Left forelimb (tissue), 1 donor: ENCODE measurements around the gene LTN1.
A peak's percentile ranks its signal among the peaks of the same experiment; 100 is the strongest.
"Not testable (repeated sequence)": the region's sequence is repeated elsewhere in the genome, so short reads cannot be mapped to it uniquely, and the experiment has no call there.

Experiments used
- DNase-seq: peaks from one replicate; pipeline ENCODE4 v3.0.0-alpha.2; 2018; ENCODE audit warnings: low spot score

Gene LTN1

DNA sequence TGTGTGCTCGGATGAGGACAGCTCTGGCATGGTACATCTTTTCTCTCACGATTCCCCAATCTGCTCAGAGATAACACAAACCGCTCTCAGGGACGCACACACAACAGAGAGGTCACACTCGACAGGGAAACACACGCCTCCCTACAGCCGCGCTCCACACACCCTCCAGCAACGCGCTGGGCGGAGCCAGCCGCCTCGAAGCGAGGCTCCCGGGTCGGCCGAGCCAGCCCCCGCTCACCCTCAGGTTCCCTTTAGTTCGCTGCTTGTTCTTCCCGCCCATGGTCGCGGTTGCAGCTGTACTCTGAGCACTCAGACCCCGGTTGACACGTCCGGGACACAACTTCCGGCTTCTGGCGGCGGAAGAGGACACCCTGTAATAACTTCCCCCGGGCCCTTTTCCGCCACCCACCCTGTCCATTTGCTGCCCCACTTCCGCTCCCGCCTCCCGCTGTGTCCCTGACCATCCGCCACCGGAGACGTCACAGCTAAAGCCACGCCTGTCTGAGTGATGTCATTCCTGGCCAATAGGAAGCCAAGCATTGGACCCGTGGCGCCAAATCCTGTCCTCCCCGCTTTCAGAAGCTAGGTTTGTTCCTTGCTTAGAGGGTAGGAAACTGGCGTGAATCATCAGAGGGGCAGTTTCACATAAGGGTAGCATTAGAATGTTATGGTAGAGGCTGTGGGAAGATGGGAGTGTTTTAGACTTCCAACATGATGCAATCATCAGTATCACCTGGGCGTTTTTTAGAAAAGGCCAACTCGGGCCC is at the start of gene LTN1:
LTN1 (minus strand) TSS at position 352 of the 767 bp plus-strand sequence; CDS start at position 280, 72 bp downstream.
- DNase-seq: peak; percentile 98

GRCh38 chr21:29034678-29035077 is 42.0 kb upstream of the LTN1 start:
- DNase-seq: no peak

DNA sequence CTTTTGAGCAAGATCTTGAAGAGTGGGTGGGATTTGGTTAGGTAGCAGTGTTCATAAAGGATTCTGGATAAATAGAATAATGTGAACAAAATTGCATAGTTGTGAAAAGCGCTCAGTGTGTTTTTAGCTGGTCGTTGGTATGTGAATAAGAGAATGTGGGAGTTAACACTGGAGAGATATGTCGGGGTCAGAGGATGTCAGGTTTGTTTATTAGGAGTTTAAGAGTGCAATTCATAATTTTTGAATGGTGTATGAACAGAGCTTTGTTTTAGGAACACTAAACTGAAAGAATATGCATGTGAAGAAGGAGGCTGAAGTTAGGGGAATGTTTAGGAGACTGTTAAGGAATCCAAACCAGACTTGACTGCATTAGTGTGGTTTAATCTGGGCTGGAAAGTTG is 41.2 kb upstream of the LTN1 start:
- DNase-seq: no peak

DNA sequence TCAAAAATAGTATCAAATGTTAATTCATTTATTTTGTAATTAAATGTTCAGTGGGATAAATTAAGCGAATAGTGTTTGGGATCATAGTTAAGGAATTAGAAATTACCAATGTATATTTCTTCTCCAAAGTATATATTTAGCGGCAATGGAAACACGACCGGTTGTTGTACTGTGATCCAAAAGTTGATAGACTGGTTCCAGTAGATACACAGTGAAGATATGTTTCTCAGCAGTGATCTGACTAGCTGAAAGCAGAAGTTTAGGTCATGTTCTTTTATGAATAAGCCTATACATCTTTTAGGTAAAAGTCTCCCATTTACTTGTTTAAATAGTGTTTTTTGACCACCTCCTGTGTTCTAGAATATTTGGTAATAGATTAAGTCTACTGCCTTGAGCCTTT is 40.6 kb upstream of the LTN1 start:
- no peak for DNase-seq

DNA sequence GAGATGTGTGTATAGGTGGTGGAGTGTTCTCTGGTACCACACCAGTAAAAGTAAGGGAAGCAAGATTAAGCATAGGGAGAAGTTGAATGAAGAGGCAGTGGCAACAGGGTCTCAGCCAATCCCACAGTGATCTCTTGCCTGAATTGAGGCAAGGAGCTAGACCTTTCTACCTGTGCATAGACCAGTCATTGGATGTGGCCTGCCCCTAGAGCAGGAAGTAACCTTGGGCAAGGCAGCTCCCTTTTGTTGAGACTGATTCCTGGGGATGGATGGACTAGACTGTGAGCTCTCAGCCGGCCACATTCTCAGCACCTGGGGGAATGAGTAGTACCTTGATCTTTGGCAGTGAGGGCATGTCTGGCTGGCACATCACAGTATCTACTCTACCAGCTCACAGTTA is 38.2 kb upstream of the LTN1 start:
- no peak for DNase-seq

DNA sequence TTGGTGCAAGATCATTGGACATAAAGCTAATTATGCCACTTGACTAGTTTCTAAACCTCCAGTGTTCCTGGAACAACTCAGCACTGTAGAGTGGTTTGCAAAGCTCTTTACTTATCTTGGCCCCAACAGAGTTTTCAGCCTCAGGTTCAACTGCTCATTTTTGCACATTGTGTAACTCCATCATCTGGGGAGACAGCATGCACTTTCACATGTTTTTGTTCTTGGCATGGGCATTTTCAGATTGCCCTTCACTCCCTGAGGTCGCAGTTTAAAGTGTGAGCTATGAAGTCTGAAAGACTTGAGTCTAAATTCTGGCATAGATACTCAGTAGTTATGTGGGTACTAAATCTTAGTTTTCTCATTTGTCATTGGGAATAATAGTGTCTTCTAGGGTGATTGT is 36.8 kb upstream of the LTN1 start:
- no peak for DNase-seq

DNA sequence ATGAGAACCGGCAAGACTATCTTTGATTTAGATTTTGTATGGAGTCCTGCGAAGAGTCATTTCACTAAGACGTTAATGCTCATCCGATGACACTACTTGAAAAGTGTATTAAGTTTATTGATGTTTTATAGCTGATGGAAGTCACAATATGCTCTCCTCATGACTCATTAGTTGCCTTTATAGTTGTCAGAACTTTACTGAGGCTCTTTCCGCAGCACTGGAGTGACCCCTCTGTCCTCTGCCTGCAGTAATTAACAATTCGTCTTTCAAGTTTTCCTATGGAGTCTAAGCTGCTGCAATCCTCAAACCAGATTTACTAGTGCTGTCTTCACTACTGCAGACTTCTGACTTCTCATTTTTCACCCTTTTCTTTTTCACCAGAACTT is 32.6 kb upstream of the LTN1 start:
- DNase-seq: no peak

- DNase-seq: peak; percentile 99
Measured at GRCh38 chr21:29024474-29025327, 32.0 kb upstream of the LTN1 start, which contains the start of gene USP16. USP16 (plus strand) TSS chr21:29024668; CDS start chr21:29027914, 3,246 bp downstream.

GRCh38 chr21:29022166-29022565 is 29.5 kb upstream of the LTN1 start:
- DNase-seq: no peak

- no peak for DNase-seq
Measured at GRCh38 chr21:29018540-29018939, 25.9 kb upstream of the LTN1 start.

GRCh38 chr21:29017639-29018237 is 25.1 kb upstream of the LTN1 start:
- no peak for DNase-seq

GRCh38 chr21:29011236-29011635 is 18.6 kb upstream of the LTN1 start:
- not testable (repeated sequence) for DNase-seq

- no peak for DNase-seq
Measured at GRCh38 chr21:29008367-29008766, 15.7 kb upstream of the LTN1 start.

DNA sequence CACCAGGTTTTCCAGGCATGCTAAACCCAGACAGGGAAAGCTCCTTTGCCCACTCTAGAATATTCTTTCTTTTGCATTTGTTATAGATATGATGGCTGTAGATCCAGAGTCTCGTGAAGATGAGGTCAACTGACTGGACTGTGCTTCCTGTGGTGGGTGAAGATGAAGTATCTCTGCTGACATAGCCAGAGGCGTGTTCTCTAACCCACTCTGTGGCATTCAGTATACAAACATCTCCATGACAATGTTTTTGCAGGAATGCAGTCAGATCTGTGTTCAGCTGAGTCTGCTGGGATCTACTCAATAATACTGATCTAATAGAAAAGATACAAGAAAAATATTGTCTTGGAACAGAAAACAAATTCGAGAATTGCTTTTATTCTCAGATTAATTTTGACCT is 15.1 kb upstream of the LTN1 start:
- DNase-seq: no peak

- DNase-seq: no peak
Measured at GRCh38 chr21:29007135-29007534, 14.5 kb upstream of the LTN1 start.

DNA sequence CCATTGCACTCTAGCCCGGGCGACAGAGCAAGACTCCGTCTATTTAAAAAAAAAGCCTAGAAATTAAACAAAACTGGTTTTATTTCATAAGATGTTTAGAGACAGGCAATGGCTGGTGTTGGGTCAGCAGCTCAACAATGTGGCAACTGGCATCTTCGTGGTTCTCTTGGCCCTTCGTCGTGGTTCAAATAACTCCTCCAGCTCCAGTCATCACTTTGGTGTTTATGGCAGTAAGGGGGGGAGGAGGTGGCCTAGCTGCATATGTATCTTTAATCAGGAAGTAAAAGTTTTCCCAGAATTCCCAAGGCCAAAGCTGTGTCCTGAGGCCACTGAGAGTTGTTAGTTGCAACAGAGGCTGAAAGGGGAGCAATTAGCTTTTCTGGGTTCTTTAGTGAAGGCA is 13.0 kb upstream of the LTN1 start:
- no peak for DNase-seq

DNA sequence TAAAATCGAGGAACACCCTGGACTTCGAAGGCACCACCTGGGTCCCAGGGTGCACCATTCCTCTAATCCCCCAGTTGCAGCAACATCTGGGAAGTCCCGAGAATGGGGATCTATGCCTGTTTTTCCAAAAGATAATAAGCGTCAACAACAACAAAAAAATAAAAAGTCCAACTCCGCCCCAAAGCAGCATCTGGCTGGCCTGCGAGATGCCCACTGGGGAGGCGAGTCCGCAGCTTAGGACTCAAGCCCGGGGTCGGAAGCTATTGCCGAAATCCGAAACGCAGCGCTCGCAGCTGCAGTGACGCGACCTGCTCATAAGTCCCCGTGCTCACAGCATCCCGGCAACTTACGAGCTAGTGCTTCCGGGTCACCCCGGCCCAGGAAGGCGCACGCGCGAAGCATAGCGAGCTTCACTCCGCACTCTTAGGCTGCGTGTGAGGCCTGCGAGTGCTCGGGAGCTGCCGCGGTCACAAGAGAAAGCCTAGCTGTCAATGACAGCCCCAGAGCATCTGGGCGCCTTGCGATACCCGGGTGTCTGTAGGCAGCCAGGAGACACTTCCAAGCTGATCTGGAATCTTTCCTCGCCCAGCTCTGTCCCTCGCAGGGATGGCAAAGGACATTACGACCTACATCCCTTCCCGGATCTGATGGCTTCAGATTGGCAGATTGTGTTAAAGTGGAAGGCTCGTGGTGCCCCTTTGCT is 9.9 kb upstream of the LTN1 start:
- DNase-seq: peak; percentile 96

- DNase-seq: no peak
Measured at GRCh38 chr21:28993293-28993629, 584 bp upstream of the LTN1 start.

DNA sequence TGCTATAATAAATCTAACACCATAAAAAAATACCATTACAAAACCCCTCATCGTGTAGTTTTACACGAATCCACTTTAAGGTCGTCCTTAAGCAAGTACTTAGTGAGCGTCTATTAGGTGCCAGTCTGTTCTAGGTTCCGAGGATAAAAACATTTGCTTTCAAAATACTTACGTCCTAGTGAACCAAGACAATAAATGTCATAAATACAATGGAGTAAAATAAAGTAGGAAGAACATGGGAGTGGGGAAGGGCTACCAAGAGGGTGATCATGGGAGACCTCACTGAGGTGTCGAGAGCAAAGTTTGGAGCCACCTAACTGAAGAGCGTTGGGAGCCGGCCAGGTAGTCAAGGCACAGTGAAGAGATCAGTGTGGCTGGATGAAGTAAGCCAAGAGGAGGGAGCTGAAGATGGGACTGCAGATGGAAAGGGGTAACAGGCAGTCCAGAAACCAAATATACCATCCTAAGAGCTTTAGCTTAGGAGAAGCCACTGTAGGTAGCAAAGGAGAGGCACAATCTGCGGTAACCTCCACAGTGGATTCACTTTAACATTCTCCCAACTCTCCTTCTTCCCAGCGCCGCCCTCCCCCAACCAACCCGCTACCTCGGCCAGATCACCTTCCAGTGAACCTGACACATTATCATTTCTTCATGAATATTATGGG is 684 bp downstream of the LTN1 start:
- DNase-seq: no peak

GRCh38 chr21:28988146-28988545 is 4.5 kb downstream of the LTN1 start:
- DNase-seq: not testable (repeated sequence)

DNA sequence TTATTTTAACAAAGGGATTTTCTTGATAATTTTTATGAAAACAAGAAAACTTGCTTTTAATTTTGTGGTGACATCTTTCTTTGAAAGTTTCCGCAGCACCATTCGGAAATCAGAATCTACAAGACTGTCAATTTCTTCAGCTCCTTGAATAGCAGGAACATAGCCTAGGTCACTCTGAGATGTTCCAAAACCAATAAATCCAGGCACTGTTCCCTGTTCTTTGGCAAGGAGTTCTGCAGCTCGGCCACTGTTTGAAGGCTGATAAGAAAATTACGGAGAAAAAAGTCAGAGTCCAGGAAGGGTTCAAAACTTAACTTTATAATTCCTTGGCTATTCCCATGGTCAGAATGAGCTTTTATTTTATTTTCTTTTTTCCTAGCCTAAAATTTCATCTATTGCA is 6.0 kb downstream of the LTN1 start:
- DNase-seq: no peak

DNA sequence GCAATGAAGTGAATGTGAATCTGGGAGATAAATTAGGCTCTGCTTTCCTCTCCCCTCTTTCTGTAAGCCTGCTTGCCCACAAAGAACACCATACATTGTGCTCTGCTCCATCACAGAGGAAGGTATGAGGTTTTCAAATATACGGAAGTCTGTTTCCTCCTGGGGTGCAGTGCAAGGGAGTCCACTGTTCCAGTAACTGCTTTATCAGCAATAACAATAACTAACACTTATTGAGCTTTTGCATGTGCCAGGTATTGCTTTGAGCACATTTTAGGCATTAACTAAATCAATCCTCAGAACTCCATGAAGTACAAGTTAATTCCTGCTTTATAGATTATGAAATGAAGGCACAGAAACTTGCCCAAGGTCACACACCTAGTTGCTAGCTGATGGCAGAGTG is 10.0 kb downstream of the LTN1 start:
- no peak for DNase-seq
